Lung (tissue), 12 donors: ENCODE data around the gene CEP72. TPM values are rescaled to one million over a fixed set of nuclear protein-coding genes. Genes with fewer than 3 reads are reported as not detected.
A peak's percentile ranks its signal among the peaks of the same experiment; 100 is the strongest.

Source experiments
- ATAC-seq: fragments of 200-7000 bp; cut with Tn5 transposase; one replicate; pipeline ENCODE4 v1.9.1; 2020; ENCODE audit warnings: moderate number of reproducible peaks; ENCODE audit not compliant: insufficient read depth, low FRiP score
- DNase-seq, 3 donors: peaks; one replicate each; pipeline ENCODE4 v3.0.0-alpha.2; 2013 to 2017
- H3K27ac ChIP-seq, 2 donors: one replicate each; pipeline ENCODE4 v1.5.1; 2013; ENCODE audit warnings: mild to moderate bottlenecking in 2 of 2, moderate library complexity in 2 of 2, control low read depth in 1 of 2, inconsistent platforms in 1 of 2, low read depth in 1 of 2, low read length in 1 of 2
- H3K27me3 ChIP-seq, 3 donors: one replicate each; pipeline ENCODE4 v1.5.1; 2013; ENCODE audit warnings: low read length in 2 of 3; ENCODE audit not compliant: control insufficient read depth in 3 of 3, insufficient read depth in 3 of 3
- H3K36me3 ChIP-seq, 4 donors: one replicate each; pipeline ENCODE4 v1.5.1; 2013; ENCODE audit warnings: low read length in 4 of 4, mild to moderate bottlenecking in 1 of 4, moderate library complexity in 1 of 4; ENCODE audit not compliant: control insufficient read depth in 4 of 4, insufficient read depth in 4 of 4
- H3K4me1 ChIP-seq, 5 donors: one replicate each; pipeline ENCODE4 v1.5.1; 2013; ENCODE audit warnings: low read length in 5 of 5, mild to moderate bottlenecking in 2 of 5, moderate library complexity in 1 of 5; ENCODE audit not compliant: control insufficient read depth in 5 of 5, insufficient read depth in 5 of 5
- H3K4me3 ChIP-seq: one replicate; pipeline ENCODE4 v1.5.1; 2013; ENCODE audit warnings: mild to moderate bottlenecking, control low read depth, moderate library complexity
- H3K9ac ChIP-seq, 2 donors: one replicate each; pipeline ENCODE4 v1.5.1; 2013; ENCODE audit warnings: low read length in 2 of 2, control low read depth in 1 of 2; ENCODE audit not compliant: insufficient read depth in 1 of 2
- H3K9me3 ChIP-seq, 4 donors: one replicate each; pipeline ENCODE4 v1.5.1; 2013; ENCODE audit warnings: low read length in 3 of 4, mild to moderate bottlenecking in 1 of 4, moderate library complexity in 1 of 4; ENCODE audit not compliant: control insufficient read depth in 4 of 4, insufficient read depth in 3 of 4
- WGBS, 2 donors: extraction: QIAGEN DNeasy Blood & Tissue Kit; methylation state at CpG; one replicate each; pipeline ENCODE4 v1.1.7; 2013; 5-methylcytosine and 5-hydroxymethylcytosine counted together
- polyA plus RNA-seq, 2 donors: library from polyadenylated mRNA; stranded (reverse); fragments of 200-250 nt; gene quantifications; one replicate each; pipeline ENCODE4 v1.2.1, GENCODE V29; 2013
- total RNA-seq, 2 donors: library from RNA; depleted of rRNA in 1 of 2; stranded (reverse); fragments of >200 nt in 1 of 2; gene quantifications; one replicate each; pipeline ENCODE4 v1.2.1, GENCODE V29; 2014 to 2021
- TF ChIP-seq, protein P1 (sequence below): IDR thresholded peaks from 2 replicates; pipeline ENCODE4 v1.5.1; 2012; ENCODE audit warnings: mild to moderate bottlenecking; ENCODE audit errors: control extremely low read depth, extremely low read depth
- donor health status: control.
- donor health status: control.
- donor health status: Bipolar disorder and iron deficiency.
- donor health status: healthy.
- donor health status: DM: yes; HTN: yes; CAD: no.

CEP72 gene
- total and polyA plus RNA-seq, 4 donors, result 3.1 to 12.1 (median 6.0) TPM

DNA sequence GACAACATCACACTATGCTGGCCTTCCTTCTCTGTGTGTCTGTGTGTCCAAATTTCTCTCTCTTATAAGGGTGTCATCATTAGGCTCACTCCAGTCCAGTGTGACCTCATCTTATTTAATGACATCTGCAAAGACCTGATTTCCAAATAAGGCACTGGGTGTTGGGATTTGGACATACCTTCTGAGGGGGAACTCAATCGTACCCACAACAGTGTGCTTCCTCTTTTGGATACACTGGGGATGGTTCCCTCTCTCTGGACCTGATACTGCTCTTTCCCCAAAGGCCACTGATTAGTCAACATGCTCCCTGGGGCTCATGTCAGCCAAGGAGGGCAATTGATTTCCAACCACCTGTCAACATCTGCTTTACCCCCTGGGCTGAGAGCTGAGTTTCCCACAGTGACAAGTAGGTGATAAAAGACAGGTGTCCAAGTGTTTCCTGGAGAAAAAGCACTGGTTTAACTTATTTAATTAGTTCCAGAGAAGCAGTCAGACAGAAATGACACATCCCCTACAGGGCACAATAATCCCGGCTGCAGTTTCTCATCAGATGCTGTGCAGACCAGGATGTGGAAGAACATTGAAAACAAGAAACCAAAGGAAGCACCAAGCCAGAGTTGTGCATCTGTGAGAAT lies 17.8 kb upstream of the CEP72 start:
- Histone ChIP-seq H3K4me3 (no peak overlapping the region), H3K9me3 (peaks cover 0 to 6% (median 0%) of the 10 kb centered on the region in 4 donors), H3K4me1 (no peaks in the 10 kb centered on the region), H3K9ac (no peak overlapping the region), H3K36me3 (no peaks in the 10 kb centered on the region), H3K27ac (no peak overlapping the region), H3K27me3 (peaks cover 7 to 16% (median 8%) of the 10 kb centered on the region in 3 donors)
- ATAC-seq (no peak), DNase-seq (peak in 1 of 3 donors; percentile 1)
- 39 to 59% methylated on average over 2 of the region's 2 CpGs for WGBS, 2 donors
- TF ChIP-seq, protein P1, sequence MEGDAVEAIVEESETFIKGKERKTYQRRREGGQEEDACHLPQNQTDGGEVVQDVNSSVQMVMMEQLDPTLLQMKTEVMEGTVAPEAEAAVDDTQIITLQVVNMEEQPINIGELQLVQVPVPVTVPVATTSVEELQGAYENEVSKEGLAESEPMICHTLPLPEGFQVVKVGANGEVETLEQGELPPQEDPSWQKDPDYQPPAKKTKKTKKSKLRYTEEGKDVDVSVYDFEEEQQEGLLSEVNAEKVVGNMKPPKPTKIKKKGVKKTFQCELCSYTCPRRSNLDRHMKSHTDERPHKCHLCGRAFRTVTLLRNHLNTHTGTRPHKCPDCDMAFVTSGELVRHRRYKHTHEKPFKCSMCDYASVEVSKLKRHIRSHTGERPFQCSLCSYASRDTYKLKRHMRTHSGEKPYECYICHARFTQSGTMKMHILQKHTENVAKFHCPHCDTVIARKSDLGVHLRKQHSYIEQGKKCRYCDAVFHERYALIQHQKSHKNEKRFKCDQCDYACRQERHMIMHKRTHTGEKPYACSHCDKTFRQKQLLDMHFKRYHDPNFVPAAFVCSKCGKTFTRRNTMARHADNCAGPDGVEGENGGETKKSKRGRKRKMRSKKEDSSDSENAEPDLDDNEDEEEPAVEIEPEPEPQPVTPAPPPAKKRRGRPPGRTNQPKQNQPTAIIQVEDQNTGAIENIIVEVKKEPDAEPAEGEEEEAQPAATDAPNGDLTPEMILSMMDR, result no peak

DNA sequence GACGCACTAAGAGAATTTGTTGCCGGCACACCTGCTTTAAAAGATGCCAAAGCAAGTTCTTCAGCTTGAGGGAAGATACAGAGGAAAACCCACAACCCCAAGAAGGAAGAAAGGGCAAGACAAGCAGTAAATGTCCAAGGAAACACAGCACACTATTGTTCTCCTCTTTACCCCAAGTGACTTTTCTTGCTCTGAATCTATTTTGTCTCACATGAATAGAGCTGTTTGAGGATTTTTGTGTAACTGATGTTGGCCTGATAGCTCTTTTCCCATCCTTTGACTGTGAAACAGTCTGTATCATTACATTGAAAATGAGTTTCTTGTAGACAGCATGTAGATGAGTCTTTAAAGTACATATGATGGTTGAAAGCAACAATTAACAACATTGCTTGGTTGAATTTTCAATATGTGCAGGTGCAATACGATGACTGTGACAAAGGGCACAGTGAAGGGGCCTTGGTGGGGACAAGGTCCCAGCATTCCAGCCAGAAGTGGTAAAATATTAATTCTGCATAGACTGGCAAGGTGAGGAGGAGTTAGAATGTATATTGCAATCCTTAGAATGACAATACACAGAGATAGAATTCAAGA lies 16.8 kb upstream of the CEP72 start:
- H3K36me3 ChIP-seq, result no peaks in the 10 kb centered on the region
- no peak overlapping the region for H3K4me3 ChIP-seq
- peaks cover 0 to 4% (median 0%) of the 10 kb centered on the region in 4 donors for H3K9me3 ChIP-seq
- peaks cover 7 to 16% (median 8%) of the 10 kb centered on the region in 3 donors for H3K27me3 ChIP-seq
- DNase-seq (no peak), ATAC-seq (no peak)
- no peak overlapping the region for H3K27ac ChIP-seq
- WGBS, 2 donors, result 91 to 93% methylated on average over 3 of the region's 3 CpGs
- no peak overlapping the region for H3K9ac ChIP-seq
- TF ChIP-seq, protein P1, result no peak
- no peaks in the 10 kb centered on the region for H3K4me1 ChIP-seq

DNA sequence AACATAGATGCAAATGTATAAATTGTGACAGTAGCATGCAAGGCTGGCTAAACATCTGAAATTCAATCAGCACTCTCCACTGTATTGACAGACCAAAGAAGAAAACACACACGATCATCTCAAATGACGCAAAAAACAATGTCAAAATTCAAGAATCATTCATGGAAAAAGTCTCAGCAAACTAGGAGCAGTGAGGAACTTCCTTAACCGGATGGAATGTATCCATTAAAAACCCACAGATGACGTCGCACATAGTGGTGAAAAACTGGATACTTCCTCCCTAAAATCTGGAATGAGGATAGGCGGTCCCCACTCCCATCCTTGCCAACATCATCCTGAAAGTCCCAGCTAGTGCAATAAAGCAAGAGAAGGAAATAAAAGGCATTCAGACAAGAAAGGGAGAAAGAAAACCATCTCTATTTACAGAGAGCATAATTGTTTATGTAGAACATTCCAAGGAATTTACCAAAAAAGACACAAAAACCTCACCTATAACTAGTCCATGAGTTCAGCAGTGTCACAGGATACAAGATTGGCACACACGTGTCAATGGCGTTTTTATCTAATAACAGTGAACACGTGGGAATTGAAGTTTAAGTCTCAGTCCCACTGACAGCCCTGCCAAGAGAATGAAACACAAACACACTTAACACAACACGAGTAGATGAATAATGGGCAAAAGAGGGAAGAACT lies 14.1 kb upstream of the CEP72 start:
- TF ChIP-seq, protein P1, result no peak
- Histone ChIP-seq H3K27me3 (peaks cover 2 to 16% (median 8%) of the 10 kb centered on the region in 3 donors), H3K9ac (no peak overlapping the region), H3K9me3 (no peaks in the 10 kb centered on the region), H3K4me3 (no peak overlapping the region), H3K4me1 (peaks cover 0 to 4% (median 0%) of the 10 kb centered on the region in 5 donors), H3K36me3 (no peaks in the 10 kb centered on the region), H3K27ac (no peak overlapping the region)
- DNase-seq (no peak), ATAC-seq (no peak)
- 51 to 58% methylated on average over 10 of the region's 10 CpGs for WGBS, 2 donors
